Measurements from ENCODE around the gene CISD1.

CISD1 gene

DNA sequence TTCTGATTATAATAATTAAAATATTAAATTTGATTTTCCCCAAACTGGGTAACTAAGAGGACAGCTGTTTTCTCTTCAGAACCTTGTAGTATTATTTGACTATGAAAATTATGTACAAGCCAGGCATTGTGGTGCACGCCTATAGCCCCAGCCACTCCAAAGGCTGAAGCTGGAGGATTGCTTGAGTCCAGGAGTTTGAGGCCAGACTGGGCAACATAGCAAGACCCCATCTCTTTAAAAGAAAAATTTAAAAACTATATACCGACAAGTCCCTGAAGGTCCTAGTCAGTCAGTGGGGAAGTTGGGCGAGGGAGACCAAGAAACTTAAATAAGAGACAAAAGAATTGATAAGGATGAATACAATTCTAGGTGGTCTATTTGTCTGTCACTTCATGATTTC lies 38.7 kb downstream of the CISD1 start:
- DNase-seq (ENCODE audit: low read depth in 2 of 2), result no peak

GRCh38 chr10:58311026-58311425 lies 42.1 kb downstream of the CISD1 start:
- DNase-seq (ENCODE audit: low read depth in 2 of 2), result no peak

DNA sequence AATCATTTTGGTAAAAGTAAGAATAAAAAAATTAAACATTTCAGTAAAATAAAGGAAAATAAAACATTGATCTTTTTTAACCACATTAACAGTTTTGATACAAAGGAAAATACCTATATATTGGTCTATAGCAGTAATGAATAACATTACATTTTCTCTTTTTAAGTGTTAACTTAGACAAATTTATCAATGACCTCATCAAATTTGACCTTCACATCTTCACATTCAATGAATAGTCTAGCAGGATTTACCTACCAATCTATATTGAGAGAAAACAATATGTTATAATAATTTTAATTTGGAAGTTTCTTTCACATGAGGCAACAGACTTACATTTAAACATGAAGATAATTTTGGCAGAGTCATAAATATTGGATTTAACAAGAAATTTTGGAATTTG lies 47.9 kb downstream of the CISD1 start:
- DNase-seq (ENCODE audit: low read depth in 2 of 2), result no peak

DNA sequence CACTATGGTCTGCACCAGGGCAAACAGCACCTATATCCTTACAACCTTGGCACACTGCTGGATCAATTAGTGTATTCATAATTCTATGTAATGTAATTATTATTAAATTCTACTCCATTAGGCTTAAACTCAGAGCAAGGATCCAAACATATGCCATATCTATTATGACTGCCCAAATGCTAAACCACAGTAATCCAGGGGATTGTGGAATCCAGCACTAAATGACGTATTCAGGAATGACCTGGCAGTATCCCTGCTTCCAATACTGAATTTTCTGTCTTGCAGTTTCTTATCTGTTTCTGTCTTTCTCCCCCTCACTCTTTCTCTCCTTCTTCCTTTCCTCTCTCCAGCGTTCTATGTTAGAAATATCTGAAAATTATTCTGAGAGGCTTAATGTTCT lies 49.4 kb downstream of the CISD1 start:
- DNase-seq (ENCODE audit: low read depth in 2 of 2), result no peak

- no peak for DNase-seq (ENCODE audit: low read depth in 2 of 2)
Observed at GRCh38 chr10:58319599-58319998, 50.6 kb downstream of the CISD1 start.

- no peak for DNase-seq (ENCODE audit: low read depth in 2 of 2)
Observed at GRCh38 chr10:58320351-58321049, 51.5 kb downstream of the CISD1 start.

DNA sequence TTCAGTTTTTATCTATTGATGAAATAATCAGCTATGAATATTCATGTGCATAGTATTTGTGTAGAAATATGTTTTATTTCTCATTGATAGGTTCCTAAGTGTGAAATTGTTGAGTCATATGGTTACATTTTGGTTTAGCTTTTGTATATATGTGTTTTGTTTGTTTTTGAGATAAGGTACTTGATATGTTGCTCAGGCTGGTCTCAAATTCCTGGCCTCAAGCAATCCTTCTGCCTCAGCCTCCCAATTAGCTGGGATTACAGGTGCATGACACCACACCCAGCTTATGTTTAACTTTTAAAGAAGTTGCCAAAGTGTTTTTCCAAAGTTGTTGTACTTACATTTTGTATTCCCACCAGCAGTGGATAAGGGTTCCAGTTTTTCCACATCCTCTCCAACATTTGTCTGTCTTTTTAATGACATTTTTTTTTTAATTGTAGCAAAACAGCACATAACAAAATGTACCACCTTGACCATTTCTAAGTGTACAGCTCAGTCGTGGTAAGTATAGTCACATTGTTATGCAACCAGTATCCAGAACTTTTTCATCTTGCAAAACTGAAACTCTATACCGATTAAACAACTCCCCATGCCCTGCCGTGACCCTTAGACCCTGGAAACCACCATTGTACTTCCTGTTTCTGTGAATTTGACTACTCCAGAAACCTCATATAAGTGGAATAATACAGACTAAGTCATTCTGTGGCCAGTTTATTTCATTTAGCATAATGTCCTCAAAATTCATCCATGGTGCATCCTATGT lies 53.3 kb downstream of the CISD1 start:
- no peak for DNase-seq (ENCODE audit: low read depth in 2 of 2)

GRCh38 chr10:58322835-58323209 lies 53.9 kb downstream of the CISD1 start:
- DNase-seq (ENCODE audit: low read depth in 2 of 2), result no peak

DNA sequence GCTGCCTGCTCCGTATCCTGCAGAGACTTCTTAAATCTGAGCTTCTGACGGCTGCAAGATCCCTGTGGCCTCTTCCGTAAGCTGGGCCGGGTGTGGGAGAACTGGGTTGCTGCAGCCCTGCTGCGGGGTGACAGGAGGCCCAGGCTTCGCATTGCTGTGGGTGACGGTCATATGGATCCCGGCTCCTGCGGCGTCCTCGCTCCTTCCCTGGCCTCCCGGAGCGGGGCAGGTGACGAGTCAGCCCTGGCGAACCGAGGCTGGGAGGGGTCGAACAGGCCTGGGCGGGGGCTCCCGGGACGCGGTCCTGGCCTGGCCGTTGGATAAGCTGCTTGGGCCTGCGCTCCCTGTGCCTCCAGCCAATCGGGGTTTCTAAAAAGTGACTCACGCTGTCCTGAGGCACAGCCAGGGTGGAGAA lies 58.0 kb downstream of the CISD1 start:
- no peak for DNase-seq (ENCODE audit: low read depth in 2 of 2)

GRCh38 chr10:58328233-58328632 lies 59.3 kb downstream of the CISD1 start:
- DNase-seq (ENCODE audit: low read depth in 2 of 2), result no peak

- DNase-seq (ENCODE audit: low read depth in 2 of 2), result no peak
Observed at GRCh38 chr10:58330431-58330830, 61.5 kb downstream of the CISD1 start.

DNA sequence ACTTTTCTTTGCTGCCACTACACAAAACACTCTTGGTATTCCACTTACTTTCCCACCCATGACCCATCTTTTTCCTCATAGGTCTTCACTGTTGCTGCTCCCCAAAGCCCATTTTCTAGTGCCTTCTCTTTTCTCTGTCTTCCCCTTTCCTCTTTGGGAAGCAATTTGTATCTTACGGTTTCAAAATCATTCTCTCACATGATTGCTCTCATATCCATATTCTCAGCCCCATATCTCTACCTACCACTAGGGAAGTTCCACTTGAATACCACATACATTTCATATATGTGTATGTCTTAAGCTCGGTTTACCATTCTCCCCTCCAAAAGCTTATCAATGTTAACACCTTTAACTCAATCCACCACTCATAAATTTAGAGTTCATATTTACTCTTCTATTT lies 62.7 kb downstream of the CISD1 start:
- DNase-seq (ENCODE audit: low read depth in 2 of 2), result no peak

- peak; percentile 74 to 85 for DNase-seq (ENCODE audit: low read depth in 2 of 2)
Observed at GRCh38 chr10:58334817-58335305, 65.9 kb downstream of the CISD1 start, which contains the start of gene UBE2D1. TSS of gene UBE2D1 (plus strand) at chr10:58335006. CDS start at chr10:58335202, 196 bp downstream.

DNA sequence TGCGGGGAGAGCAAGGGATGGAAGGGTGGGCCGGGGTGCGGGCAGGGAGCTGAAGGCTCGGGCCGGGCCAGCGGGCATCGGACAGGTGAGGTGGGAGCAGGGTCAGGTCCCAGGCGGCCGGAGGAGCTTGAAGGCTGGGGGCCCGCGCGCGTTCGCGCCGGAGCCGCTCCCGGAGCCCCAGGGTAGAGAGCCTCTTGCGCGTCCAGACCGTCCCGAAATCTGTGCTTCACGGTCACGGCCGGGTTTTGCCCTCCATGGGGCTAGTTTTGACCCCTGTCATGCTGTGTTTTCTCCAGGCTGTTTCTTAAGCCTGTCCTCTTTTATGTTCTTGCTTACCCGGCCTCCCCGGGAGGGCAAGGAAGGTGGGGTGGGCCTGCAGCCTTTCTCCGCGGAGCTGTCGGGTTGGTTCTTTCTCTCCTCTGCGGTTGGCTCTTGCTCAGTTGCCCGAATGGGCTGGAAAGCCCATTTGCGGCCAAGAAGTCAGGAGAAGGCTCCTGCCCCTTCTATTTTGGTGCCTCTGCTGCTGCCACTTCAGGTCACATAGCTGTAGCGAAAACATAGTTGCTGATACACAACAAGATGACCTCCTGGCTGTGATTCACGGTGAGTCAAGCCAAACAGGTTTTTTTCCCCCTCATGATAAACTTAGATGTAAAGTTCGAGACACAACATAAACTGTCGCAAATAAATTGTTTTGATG lies 66.5 kb downstream of the CISD1 start:
- DNase-seq (ENCODE audit: low read depth in 2 of 2), result peak in 1 of 2 experiments; percentile 1

DNA sequence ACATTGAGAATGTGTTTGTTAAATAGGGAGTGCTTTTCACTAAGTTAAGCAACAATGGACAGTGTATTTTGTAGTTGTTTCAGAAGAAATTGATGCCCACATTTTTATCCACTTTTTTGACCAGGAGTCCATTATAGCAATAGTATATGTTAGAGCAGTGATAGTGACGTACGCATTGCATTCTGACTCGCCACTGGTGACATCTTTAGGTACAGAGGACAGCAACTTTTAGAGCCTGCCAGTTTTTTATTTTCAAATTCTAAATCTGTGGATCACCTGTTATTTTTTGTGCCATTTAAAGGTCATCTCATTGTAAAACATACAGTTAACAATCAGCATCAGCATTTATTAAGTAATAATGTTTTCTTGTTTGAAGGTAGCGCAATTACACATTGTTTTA lies 67.3 kb downstream of the CISD1 start:
- DNase-seq (ENCODE audit: low read depth in 2 of 2), result no peak

All from stimulated activated CD4-positive, alpha-beta T cell treated with anti-CD3 and anti-CD28 coated beads, Interleukin-12 subunit alpha, Interleukin-12 subunit beta, amount 100 ng/mL, for 24 hours (primary cell).